Endothelial cell of umbilical vein (primary cell): ENCODE results near the gene LRRC8C. TPM values are rescaled to one million over a fixed set of nuclear protein-coding genes. Genes with fewer than 3 reads are reported as not detected.

Experiments used
- BruUV-seq: library from RNA; stranded (reverse); fragments of 400-500 nt; replicated peaks from 2 replicates; lab custom pipeline; 2021; lab: Mats Ljungman, UMichigan
- CTCF ChIA-PET: fragments of 300-600, 350-600 bp; sonication (Branson Sonifier 250); formaldehyde crosslinking; loops from one replicate; lab custom pipeline; 2021; ENCODE audit warnings: antibody characterized with exemption, inconsistent platforms; lab: Charles Lee
- POLR2A ChIA-PET: fragments of 300-600, 350-600 bp; sonication (Branson Sonifier 250); formaldehyde crosslinking; loops from one replicate; lab custom pipeline; 2021; ENCODE audit warnings: antibody characterized with exemption, inconsistent platforms; lab: Charles Lee
- DNase-seq: peaks from one replicate; pipeline ENCODE4 v3.0.0-alpha.2; 2011; ENCODE audit warnings: low read depth, low spot score
- FAIRE-seq: peaks from 2 replicates; lab custom pipeline; 2011; peaks lifted over from hg19 to GRCh38; lab: Jason Lieb, UNC
- H2AFZ ChIP-seq: 2 replicates; pipeline ENCODE4 v1.6.0; 2012; ENCODE audit warnings: low read depth, low read length, control low read depth, inconsistent platforms
- H3K27ac ChIP-seq: 2 replicates; pipeline ENCODE4 v1.5.1; 2011; ENCODE audit warnings: low read depth, mild to moderate bottlenecking, control low read depth, low read length, moderate library complexity; ENCODE audit not compliant: insufficient read depth
- H3K27me3 ChIP-seq, 2 experiments: 2 replicates each; pipeline versions ENCODE4 v1.6.0 to v1.6.1; 2011; ENCODE audit warnings: low read length in 2 of 2, mixed read lengths in 1 of 2; ENCODE audit not compliant: control insufficient read depth in 2 of 2, insufficient read depth in 2 of 2
- H3K36me3 ChIP-seq, 2 experiments: 2 replicates in 1 of 2; 3 replicates in 1 of 2; pipeline ENCODE4 v1.5.1; 2011; ENCODE audit warnings: low read length in 2 of 2, mild to moderate bottlenecking in 1 of 2, moderate library complexity in 1 of 2; ENCODE audit not compliant: control insufficient read depth in 2 of 2, insufficient read depth in 2 of 2; ENCODE audit errors: extremely low read depth in 1 of 2
- H3K4me1 ChIP-seq: 3 replicates; pipeline ENCODE4 v1.5.1; 2011; ENCODE audit warnings: mild to moderate bottlenecking, low read length; ENCODE audit not compliant: control insufficient read depth, insufficient read depth; ENCODE audit errors: extremely low read depth
- H3K4me2 ChIP-seq: 2 replicates; pipeline ENCODE4 v1.6.1; 2011; ENCODE audit warnings: low read length, control low read depth, mixed read lengths; ENCODE audit not compliant: insufficient read depth
- H3K4me3 ChIP-seq, 3 experiments: fragments of 200-600 bp in 1 of 3; sonication (generic), shearing (Covaris generic) in 1 of 3; replicated peaks in 1 of 3; 2 replicates each; pipeline ENCODE4 v1.5.1; 2011 to 2016; ENCODE audit warnings: control low read depth in 3 of 3, low read length in 3 of 3, mild to moderate bottlenecking in 2 of 3, inconsistent platforms in 1 of 3, low read depth in 1 of 3, moderate library complexity in 1 of 3; ENCODE audit not compliant: insufficient read depth in 1 of 3
- H3K79me2 ChIP-seq: 2 replicates; pipeline ENCODE4 v1.6.0; 2012; ENCODE audit warnings: low read length, inconsistent platforms; ENCODE audit not compliant: control insufficient read depth, insufficient read depth
- H3K9ac ChIP-seq: replicated peaks from 2 replicates; pipeline ENCODE3; 2011; ENCODE audit warnings: low read length, control low read depth; ENCODE audit not compliant: insufficient read depth; ENCODE audit errors: extremely low read depth
- H3K9me1 ChIP-seq: replicated peaks from 3 replicates; pipeline ENCODE4 v1.6.0; 2011; ENCODE audit warnings: mild to moderate bottlenecking, low read length; ENCODE audit not compliant: control insufficient read depth, insufficient read depth; ENCODE audit errors: extremely low read depth
- H3K9me3 ChIP-seq: replicated peaks from 2 replicates; pipeline ENCODE4 v1.5.1; 2012; ENCODE audit warnings: low read length, inconsistent platforms; ENCODE audit not compliant: control insufficient read depth, insufficient read depth
- H4K20me1 ChIP-seq: replicated peaks from 2 replicates; pipeline ENCODE3; 2011; ENCODE audit warnings: mild to moderate bottlenecking, low read length; ENCODE audit not compliant: control insufficient read depth, insufficient read depth; ENCODE audit errors: extremely low read depth
- EZH2 ChIP-seq: IDR thresholded peaks from 2 replicates; pipeline ENCODE4 v1.6.1; 2012; ENCODE audit warnings: borderline replicate concordance, low read depth, mild to moderate bottlenecking, moderate library complexity, low read length, inconsistent platforms; ENCODE audit not compliant: severe bottlenecking
- FOS ChIP-seq: IDR thresholded peaks from 2 replicates; pipeline ENCODE4 v1.6.1; 2011; ENCODE audit warnings: mild to moderate bottlenecking, low read length, moderate library complexity, borderline replicate concordance; ENCODE audit not compliant: insufficient read depth
- GATA2 ChIP-seq: IDR thresholded peaks from 2 replicates; pipeline ENCODE4 v1.7.0; 2011; ENCODE audit warnings: low read depth, mild to moderate bottlenecking, moderate library complexity, mixed read lengths, low read length; ENCODE audit not compliant: insufficient read length, insufficient read depth
- JUN ChIP-seq: IDR thresholded peaks from 2 replicates; pipeline ENCODE4 v1.6.1; 2011; ENCODE audit warnings: borderline replicate concordance, low read depth; ENCODE audit not compliant: insufficient read length, insufficient read depth
- MAX ChIP-seq: IDR thresholded peaks from 2 replicates; pipeline ENCODE4 v1.6.1; 2011; ENCODE audit not compliant: insufficient read depth, insufficient read length
- MYC ChIP-seq: IDR thresholded peaks from one replicate; pipeline ENCODE4 v1.6.1; 2011; ENCODE audit warnings: mild to moderate bottlenecking, low read depth, low read length
- POLR2A ChIP-seq: IDR thresholded peaks from 2 replicates; pipeline ENCODE4 v1.6.1; 2012; ENCODE audit warnings: low read depth, mild to moderate bottlenecking, control low read depth, low read length
- POLR2AphosphoS5 ChIP-seq: IDR thresholded peaks from 2 replicates; pipeline ENCODE4 v1.6.1; 2012; ENCODE audit warnings: low read depth, mild to moderate bottlenecking, control low read depth, low read length, moderate library complexity; ENCODE audit not compliant: insufficient read depth
- dilution Hi-C: fragments of 300-500 bp; cut with MboI; formaldehyde crosslinking; loops from one replicate; pipeline ENCODE4 v1.15.0; 2019; ENCODE audit warnings: low sequenced_read_pairs; ENCODE audit not compliant: extremely low pct_ligation_motif_present
- intact Hi-C: fragments of 100-400 bp; cut with micrococcal nuclease; formaldehyde crosslinking; loops from one replicate; pipeline ENCODE4 v1.10.0; 2022
- polyA plus RNA-seq, 4 experiments: library from polyadenylated mRNA; depleted of rRNA in 3 of 4; stranded (reverse) in 3 of 4; unstranded in 1 of 4; fragments of >200 nt; gene quantifications; 2 replicates each; pipeline versions ENCODE4 v1.2.1 to v1.2.3, GENCODE V29; 2011 to 2012; ENCODE audit warnings: missing spikeins in 1 of 4
- total RNA-seq: library from RNA; stranded (reverse); gene quantifications from 2 replicates; pipeline ENCODE4 v1.2.3, GENCODE V29; 2021
- TF ChIP-seq, protein P1 (sequence below), 2 donors: IDR thresholded peaks; 1 replicate in 1 of 2; 2 replicates in 1 of 2; pipeline ENCODE4 v1.5.1; 2011; ENCODE audit warnings: low read length in 2 of 2, mild to moderate bottlenecking in 2 of 2, moderate library complexity in 2 of 2, control low read depth in 1 of 2, inconsistent platforms in 1 of 2, low read depth in 1 of 2; ENCODE audit not compliant: insufficient read depth in 1 of 2; ENCODE audit errors: extremely low read depth in 1 of 2

LRRC8C gene
- total and polyA plus RNA-seq, 2 donors (not counting 3 experiments of a cell fraction or from before 2014, with no cell fraction given) = 33.6 to 51.5 TPM

DNA sequence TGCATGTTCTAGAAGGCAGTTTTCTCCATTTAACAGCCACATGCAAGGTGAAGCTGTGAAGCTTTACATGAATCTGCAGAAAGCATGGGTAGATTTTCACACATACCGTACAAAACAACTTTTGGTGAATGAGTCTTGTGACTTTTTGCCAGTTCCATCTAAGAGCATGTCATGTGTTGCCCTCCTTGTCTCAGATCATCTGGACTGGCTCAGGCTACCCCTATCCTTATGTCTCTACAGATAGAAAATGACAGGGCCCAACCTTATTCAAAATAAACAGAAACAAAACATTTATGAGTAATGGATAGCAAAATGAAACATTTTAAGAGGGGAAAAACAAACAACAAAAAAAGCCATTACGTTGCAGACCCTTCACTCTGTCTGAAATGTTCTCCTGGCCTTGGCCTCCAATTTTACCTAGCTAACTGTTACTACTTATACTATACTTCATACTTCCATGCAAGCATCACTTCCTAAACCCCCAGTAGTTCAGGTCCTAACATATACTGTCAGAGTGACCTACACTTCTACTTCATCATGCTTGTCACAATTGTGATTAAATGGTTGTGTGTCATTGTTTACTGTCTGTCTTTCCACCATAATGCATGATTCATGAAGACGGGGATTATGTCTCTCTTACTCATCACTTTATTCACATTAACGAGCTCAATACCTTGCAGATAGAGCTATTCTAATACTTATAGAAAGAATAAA, 39.0 kb downstream of the LRRC8C start:
- CTCF ChIA-PET = interaction anchor here (0.8 to 2.0 kb wide), 5 partner anchors 14 to 90 kb away, joined by 3 to 8 read pairs (median 3); no protein-coding TSS in a partner anchor
- peak; percentile 52 for FAIRE-seq

More for the DNA sequence above, 39.0 kb downstream of the LRRC8C start:
- Histone ChIP-seq H3K9ac (no peak overlapping the region), H3K36me3 (no peaks in the 10 kb centered on the region), H3K27ac (peak overlapping the region; percentile 5), H3K4me1 (peaks cover 45% of the 10 kb centered on the region), H3K27me3 (no peaks in the 10 kb centered on the region), H4K20me1 (peaks cover 35% of the 10 kb centered on the region), H3K79me2 (peaks cover 98% of the 10 kb centered on the region), H3K9me1 (no peaks in the 10 kb centered on the region), H3K4me3 (no peak overlapping the region), H3K9me3 (no peaks in the 10 kb centered on the region), H3K4me2 (peak overlapping the region; percentile 19), H2AFZ (no peak overlapping the region)
- DNase-seq = peak; percentile 59
- dilution Hi-C loops (no loop called here), intact Hi-C loops (loop anchor here (1.0 kb wide), 1 partner anchor 20 kb away; no protein-coding TSS in a partner anchor)
- TF ChIP-seq POLR2AphosphoS5 (peak; percentile 21), EZH2 (no peak), JUN (peak; percentile 50), MAX (no peak), FOS (peak; percentile 89), GATA2 (no peak), MYC (no peak), POLR2A (no peak)
- TF ChIP-seq, protein P1, sequence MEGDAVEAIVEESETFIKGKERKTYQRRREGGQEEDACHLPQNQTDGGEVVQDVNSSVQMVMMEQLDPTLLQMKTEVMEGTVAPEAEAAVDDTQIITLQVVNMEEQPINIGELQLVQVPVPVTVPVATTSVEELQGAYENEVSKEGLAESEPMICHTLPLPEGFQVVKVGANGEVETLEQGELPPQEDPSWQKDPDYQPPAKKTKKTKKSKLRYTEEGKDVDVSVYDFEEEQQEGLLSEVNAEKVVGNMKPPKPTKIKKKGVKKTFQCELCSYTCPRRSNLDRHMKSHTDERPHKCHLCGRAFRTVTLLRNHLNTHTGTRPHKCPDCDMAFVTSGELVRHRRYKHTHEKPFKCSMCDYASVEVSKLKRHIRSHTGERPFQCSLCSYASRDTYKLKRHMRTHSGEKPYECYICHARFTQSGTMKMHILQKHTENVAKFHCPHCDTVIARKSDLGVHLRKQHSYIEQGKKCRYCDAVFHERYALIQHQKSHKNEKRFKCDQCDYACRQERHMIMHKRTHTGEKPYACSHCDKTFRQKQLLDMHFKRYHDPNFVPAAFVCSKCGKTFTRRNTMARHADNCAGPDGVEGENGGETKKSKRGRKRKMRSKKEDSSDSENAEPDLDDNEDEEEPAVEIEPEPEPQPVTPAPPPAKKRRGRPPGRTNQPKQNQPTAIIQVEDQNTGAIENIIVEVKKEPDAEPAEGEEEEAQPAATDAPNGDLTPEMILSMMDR (IDR thresholded peaks at IDR 0.05; ENCODE audit: extremely low read depth in 1 of 2, insufficient read depth in 1 of 2, low read depth in 1 of 2, low read length in 2 of 2) = no peak
- BruUV-seq = TSS peak; percentile 66
- POLR2A ChIA-PET = no interaction called here
